H1 (cell line): ENCODE data around the gene ARMC5. TPM values are rescaled to one million over a fixed set of nuclear protein-coding genes. Genes with fewer than 3 reads are reported as not detected.

ENCODE experiments used
- ATF3 ChIP-seq: IDR thresholded peaks from 2 replicates; pipeline ENCODE4 v1.6.1; 2011; ENCODE audit warnings: low read depth, mild to moderate bottlenecking, low read length; ENCODE audit not compliant: insufficient read depth
- CBX8 ChIP-seq: fragments of 300-800, 300-1000 bp; sonication (generic); IDR thresholded peaks from 2 replicates; pipeline ENCODE4 v1.7.1; 2016; ENCODE audit warnings: low read depth, low read length, borderline replicate concordance
- EGR1 ChIP-seq: IDR thresholded peaks from 2 replicates; pipeline ENCODE4 v1.6.1; 2011; ENCODE audit warnings: low read depth, low read length, borderline replicate concordance
- RAD21 ChIP-seq, 2 experiments: IDR thresholded peaks in 1 of 2; conservative IDR thresholded peaks in 1 of 2; 2 replicates each; pipeline ENCODE4 v1.6.1; 2011; ENCODE audit warnings: low read depth in 2 of 2, low read length in 2 of 2, improper control_type of control experiment in 1 of 2, inconsistent platforms in 1 of 2, mild to moderate bottlenecking in 1 of 2, moderate library complexity in 1 of 2
- RNF2 ChIP-seq: fragments of 200-900, 300-1000 bp; sonication (generic); IDR thresholded peaks from 2 replicates; pipeline ENCODE4 v1.7.1; 2016; ENCODE audit warnings: borderline replicate concordance, low read depth, mild to moderate bottlenecking, antibody characterized with exemption, low read length; ENCODE audit not compliant: poor library complexity, severe bottlenecking; ENCODE audit errors: missing control alignments
- RXRA ChIP-seq: IDR thresholded peaks from 2 replicates; pipeline ENCODE4 v1.6.1; 2011; ENCODE audit warnings: low read depth, mild to moderate bottlenecking, low read length, moderate library complexity; ENCODE audit not compliant: insufficient read depth
- polyA plus RNA-seq, 7 experiments: library from polyadenylated mRNA; depleted of rRNA in 3 of 7; stranded (reverse) in 5 of 7; unstranded in 2 of 7; fragments of >200 nt in 5 of 7; fragments of 200-250 nt in 2 of 7; gene quantifications; 1 replicate in 5 of 7; 2 replicates in 1 of 7; 4 replicates in 1 of 7; pipeline versions ENCODE4 v1.2.1 to v1.2.3, GENCODE V29; 2011 to 2013; ENCODE audit warnings: missing spikeins in 2 of 7, mixed read lengths in 2 of 7
- total RNA-seq: library from RNA; stranded (reverse); fragmentation: NEBNext Ultra II Directional; extraction: Animal tissue kit (Norgen Biotek cat#: 25700); gene quantifications from 2 replicates; pipeline ENCODE4 v1.2.1, GENCODE V29; 2021

The ARMC5 gene
- total and polyA plus RNA-seq, 2 of the 8 experiments (the other 6 are each of a cell fraction or from before 2014, with no cell fraction given) = 7.8 to 8.7 TPM

GRCh38 chr16:31513126-31513525, 53.8 kb downstream of the ARMC5 start (continued):
- TF ChIP-seq CBX8 (no peak), RNF2 (no peak), ATF3 (no peak), RXRA (no peak), RAD21 (IDR thresholded peaks at IDR 0.05 in 1 of 2, conservative IDR thresholded peaks at IDR 0.05 in 1 of 2; ENCODE audit: low read depth in 2 of 2, low read length in 2 of 2) (no peak), EGR1 (no peak)
